Measurements from ENCODE around the gene MRNIP.

MRNIP gene

GRCh38 chr5:179817890-179818745 lies 40.5 kb downstream of the MRNIP start:
- DNase-seq (ENCODE audit: low read depth): no peak
- H3K4me3 ChIP-seq (ENCODE audit: low read depth, low read length): peak overlapping the region; percentile 52
- TF ChIP-seq CTCF (IDR thresholded peaks at IDR 0.05; ENCODE audit: insufficient read depth, low read depth, low read length, missing control alignments): no peak

GRCh38 chr5:179817470-179817840 lies 41.2 kb downstream of the MRNIP start:
- no peak overlapping the region for H3K4me3 ChIP-seq (ENCODE audit: low read depth, low read length)
- no peak for DNase-seq (ENCODE audit: low read depth)
- TF ChIP-seq CTCF (IDR thresholded peaks at IDR 0.05; ENCODE audit: insufficient read depth, low read depth, low read length, missing control alignments): no peak

GRCh38 chr5:179816796-179817469 lies 41.7 kb downstream of the MRNIP start:
- no peak for TF ChIP-seq CTCF (IDR thresholded peaks at IDR 0.05; ENCODE audit: insufficient read depth, low read depth, low read length, missing control alignments)
- DNase-seq (ENCODE audit: low read depth): no peak
- H3K4me3 ChIP-seq (ENCODE audit: low read depth, low read length): no peak overlapping the region; the same call in none of the 2 replicates

GRCh38 chr5:179816401-179816795 lies 42.2 kb downstream of the MRNIP start:
- no peak for DNase-seq (ENCODE audit: low read depth)
- TF ChIP-seq CTCF (IDR thresholded peaks at IDR 0.05; ENCODE audit: insufficient read depth, low read depth, low read length, missing control alignments): no peak
- H3K4me3 ChIP-seq (ENCODE audit: low read depth, low read length): no peak overlapping the region

- no peak for TF ChIP-seq CTCF (IDR thresholded peaks at IDR 0.05; ENCODE audit: insufficient read depth, low read depth, low read length, missing control alignments)
- no peak for DNase-seq (ENCODE audit: low read depth)
These were observed 42.9 kb downstream of the MRNIP start for GRCh38 chr5:179815491-179816249.

GRCh38 chr5:179814090-179814489 lies 44.5 kb downstream of the MRNIP start:
- no peak for TF ChIP-seq CTCF (IDR thresholded peaks at IDR 0.05; ENCODE audit: insufficient read depth, low read depth, low read length, missing control alignments)
- H3K4me3 ChIP-seq (ENCODE audit: low read depth, low read length): no peak overlapping the region
- DNase-seq (ENCODE audit: low read depth): no peak

More at GRCh38 chr5:179815491-179816249, 42.9 kb downstream of the MRNIP start:
- no peak overlapping the region for H3K4me3 ChIP-seq (ENCODE audit: low read depth, low read length)

Measured in GM12865 (cell line).